GM10266 (cell line): Measurements from ENCODE around the gene LGI4.
"Not testable (repeated sequence)": the region's sequence is repeated elsewhere in the genome, so short reads cannot be mapped to it uniquely, and the experiment has no call there.

ENCODE experiments used
- DNase-seq: peaks from one replicate; pipeline ENCODE4 v3.0.0; 2012; ENCODE audit errors: extremely low spot score
- CTCF ChIP-seq: IDR thresholded peaks from 2 replicates; pipeline ENCODE4 v1.5.1; 2012; ENCODE audit warnings: mild to moderate bottlenecking, low read depth; ENCODE audit not compliant: control insufficient read depth, insufficient read depth; ENCODE audit errors: missing control alignments

The LGI4 gene

GRCh38 chr19:35132254-35132653 is 2.6 kb downstream of the LGI4 start:
- no peak for TF ChIP-seq CTCF
- DNase-seq = no peak

- DNase-seq = no peak
- TF ChIP-seq CTCF = no peak
Observed at GRCh38 chr19:35130761-35131720, 3.8 kb downstream of the LGI4 start.

GRCh38 chr19:35129724-35130274 is 5.1 kb downstream of the LGI4 start:
- not testable (repeated sequence) for DNase-seq

GRCh38 chr19:35128398-35129057 is 6.3 kb downstream of the LGI4 start:
- TF ChIP-seq CTCF = no peak
- DNase-seq = no peak

DNA sequence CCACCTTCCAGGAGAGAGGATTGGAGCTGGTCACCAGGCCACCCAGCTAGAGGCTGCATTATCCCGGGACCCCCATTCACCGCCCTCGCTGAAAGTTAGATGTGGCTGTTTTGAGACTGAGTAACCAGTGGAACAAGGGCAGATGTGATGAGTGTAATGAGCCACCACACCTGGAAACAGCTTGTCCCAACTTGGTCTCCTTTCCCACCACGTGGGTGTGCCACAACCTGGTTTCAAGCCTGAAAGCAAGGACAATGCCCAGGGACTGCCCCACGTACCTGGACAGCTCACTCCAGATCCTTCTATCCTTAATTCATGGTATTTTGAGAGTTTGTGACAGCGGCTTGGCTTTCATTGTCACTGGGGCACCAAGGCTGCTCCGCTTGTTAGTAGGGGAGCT is 7.0 kb downstream of the LGI4 start:
- DNase-seq = no peak
- TF ChIP-seq CTCF = no peak

DNA sequence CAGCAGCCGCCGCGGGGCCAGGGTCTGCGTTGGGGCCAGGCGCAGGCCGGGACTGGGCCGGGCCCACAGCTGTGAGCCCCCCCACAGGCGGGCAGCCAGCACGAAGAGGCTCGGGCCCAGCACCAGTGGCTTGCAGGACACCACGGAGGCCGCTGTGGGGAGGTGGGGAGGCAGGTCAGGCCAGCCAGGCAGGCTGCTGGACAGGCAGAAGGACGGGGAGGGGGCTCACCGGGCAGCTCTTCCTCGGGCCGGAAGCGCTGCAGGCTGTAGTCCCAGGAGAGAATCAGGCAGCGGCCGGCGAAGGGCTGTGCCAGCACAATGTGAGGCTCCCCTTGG is 8.3 kb downstream of the LGI4 start:
- DNase-seq = no peak
- no peak for TF ChIP-seq CTCF

DNA sequence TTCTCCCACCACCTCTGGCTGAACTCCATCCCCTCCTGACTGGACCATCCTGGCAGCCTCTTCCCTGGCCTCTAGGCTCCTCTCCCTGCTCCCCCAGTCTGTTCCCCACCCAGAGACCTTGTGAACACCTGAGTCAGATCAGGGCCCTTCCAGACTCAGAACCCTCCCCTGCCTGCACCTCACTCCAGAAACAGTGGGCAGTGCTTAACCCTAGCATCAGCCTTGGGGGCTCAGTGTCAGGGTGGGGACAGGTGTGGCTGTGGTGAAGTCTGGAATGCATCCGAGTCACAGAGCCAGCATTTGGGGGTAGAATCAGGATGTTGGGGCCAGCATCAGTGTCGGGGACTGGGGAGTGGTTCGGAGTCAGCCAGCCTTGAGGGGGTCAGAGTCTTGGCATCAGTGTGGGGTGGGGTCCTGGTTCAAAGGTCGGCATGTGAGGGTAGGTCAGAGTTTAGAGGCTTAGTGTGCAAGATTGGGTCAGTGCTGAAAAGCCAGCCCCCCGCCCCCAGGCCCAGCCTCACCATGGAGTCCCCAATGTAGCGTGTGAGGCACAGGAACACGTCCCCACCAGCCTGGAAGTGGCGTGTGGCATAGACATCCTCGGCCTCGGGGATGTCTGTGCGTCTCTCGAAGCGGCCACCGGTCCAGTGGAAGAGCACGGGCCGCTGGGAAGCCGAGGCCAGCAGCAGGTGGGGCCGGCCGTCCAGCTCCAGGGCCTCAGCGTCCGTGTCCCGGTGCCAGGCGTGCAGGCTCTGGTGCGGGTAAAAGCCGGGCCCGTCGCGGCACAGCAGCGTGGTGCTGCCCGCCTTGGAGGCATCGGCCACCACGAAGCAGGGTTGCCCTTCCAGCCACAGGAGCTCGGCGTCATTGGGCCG is 8.9 kb downstream of the LGI4 start:
- no peak for TF ChIP-seq CTCF
- no peak for DNase-seq
